NCI-H187 (cell line): ENCODE data around the gene NCKAP5.

Experiments used
- DNase-seq, 2 experiments: peaks; one replicate each; lab custom pipeline; 2025; lab: John Stamatoyannopoulos, UW

Gene NCKAP5

DNA sequence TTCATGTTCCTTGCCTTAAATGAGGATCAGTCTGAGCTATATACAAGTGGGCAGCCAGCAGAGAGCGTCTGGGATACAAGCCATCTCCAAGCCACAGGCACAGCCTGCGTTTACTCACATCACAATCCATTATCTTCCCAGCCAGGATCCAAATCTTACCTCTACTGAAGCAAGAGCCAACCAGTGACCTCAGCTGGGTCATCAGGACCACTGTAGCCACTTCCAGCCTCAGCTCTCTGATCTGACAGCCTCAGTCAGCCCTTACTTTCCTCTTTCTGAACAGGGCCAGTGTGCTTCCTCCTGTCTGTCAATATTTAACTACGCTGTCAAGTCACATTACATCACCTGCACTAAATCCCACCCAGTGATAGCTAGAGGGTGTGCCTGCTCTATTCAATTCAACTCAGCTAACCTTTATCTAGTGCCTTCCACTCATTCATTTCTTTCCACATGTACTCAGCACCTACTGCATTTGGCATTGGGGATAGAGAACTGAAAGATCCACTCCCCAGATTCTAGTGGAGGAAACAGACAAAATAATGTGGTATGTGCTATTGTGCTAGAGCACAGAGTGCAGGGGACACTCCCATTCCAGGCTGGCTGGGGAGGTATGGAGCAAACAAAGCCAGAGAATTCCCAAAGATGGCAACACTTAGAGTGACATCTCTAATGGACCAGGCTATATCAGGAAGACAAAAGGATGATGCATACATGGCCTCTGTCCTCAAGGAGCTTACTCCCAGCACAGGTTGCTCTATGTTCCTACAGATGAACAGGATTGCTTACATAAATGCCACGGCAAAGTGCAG, 146.5 kb downstream of the NCKAP5 start:
- no peak for DNase-seq

- DNase-seq, result no peak
These were observed 147.5 kb downstream of the NCKAP5 start for GRCh38 chr2:133420788-133421187.

GRCh38 chr2:133418671-133419070, 149.6 kb downstream of the NCKAP5 start:
- no peak for DNase-seq

DNA sequence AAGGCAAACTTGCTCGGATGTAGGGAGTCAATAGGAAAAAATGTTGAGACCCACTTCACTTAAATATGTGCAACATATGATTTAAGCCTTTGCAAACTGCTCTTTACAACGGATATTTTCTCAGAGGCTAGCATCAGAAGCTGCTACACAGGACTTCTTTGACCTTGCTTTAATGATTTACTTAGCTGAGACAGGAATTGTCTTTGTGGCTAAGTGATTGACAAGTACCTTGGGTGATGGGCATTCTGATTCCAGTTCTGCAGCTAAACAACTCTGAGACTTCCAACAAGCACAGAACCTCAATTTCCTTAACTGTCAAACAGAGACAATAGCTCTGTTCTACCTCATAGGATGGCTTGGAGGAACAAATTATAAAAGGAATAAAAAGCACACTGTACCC, 150.2 kb downstream of the NCKAP5 start:
- DNase-seq, result no peak

DNA sequence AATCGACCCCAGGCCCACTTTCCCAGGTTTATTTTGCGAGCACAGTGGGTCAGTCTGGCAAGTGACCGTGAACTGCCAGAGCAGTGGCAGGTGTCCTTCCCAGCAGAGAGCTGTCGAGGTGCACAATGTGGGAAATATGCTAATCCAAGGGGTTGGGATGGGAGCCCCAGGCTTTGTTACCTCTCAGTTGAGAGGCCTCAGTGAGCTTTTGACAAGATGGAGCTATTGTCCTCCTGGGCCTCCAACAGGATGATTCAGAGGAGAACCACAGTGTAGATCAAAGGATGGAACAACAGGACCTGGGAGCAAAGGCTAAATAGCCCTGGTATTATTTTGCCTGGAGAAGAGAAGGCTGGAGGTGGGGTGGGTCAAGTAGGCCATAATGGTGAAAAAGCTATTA, 150.8 kb downstream of the NCKAP5 start:
- DNase-seq, result no peak

DNA sequence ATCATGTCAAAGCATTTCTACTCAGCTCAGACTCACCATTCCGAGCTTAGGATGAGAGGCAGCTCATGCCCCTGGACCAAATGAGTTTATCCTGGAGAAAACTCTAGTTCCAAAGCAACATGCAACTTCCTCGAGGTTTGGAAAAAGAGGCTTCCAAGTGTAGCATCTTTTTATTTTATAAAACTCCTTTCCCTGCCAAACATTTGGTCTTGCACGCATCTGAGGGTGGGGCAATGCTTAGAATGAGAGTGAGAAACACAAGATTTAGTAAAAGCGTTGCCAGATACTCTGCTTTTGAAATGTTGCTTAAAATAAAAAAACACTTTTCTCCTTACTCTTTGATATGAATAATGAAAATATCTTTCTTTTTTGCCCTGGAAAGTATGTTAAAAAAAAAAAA, 151.5 kb downstream of the NCKAP5 start:
- DNase-seq, result no peak

DNA sequence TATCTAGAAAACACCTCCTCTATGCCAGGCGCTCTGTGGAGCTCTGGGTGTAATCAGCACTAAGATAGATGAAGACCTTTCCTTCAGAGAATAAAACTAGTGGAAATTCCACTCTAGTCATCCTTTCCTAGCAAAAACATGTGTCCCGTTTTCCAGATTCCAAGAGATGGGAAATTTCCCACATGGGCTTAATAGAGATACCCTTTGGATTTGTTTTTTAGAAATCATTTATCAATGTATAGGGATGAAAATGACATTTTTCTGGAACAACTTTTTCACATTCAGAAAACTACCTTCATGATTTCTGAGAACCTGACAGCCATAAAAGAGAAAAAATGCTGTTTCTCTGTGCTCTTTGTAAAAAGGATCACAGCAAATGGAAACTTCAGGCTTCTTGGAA, 152.1 kb downstream of the NCKAP5 start:
- DNase-seq, result no peak

GRCh38 chr2:133415210-133415876, 152.9 kb downstream of the NCKAP5 start:
- DNase-seq, result no peak

DNA sequence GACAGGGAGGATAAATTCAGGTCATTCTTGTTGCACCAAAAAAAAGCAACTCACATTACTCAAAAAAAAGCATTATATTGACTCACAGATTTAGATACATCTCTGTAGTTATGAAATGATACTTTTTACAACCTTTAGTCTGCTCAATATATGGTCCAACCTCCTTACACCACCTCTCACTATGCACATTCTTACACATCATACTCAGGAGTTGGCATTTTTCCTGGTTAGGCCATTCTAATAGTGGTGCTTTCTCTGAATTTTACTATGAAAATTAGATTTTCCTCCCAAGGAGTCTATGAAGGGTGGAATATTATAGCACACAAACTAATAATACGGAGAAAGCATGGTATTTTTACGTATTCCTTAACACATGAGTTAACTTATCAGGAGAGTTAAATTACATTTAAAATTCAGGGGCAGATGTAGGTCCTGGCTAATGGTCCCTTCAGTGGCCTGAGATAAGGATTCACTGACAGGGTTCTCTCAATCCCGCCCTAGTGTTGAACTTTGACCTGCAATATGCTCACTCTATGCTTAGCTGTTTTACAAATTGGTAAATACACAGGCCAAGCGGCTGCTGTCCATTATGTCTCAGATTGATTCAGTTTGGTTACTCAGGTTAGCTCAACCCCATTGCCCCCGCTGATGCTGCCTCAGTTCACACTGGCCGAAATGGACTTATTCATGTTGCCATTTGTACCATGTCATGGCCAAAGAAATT, 153.6 kb downstream of the NCKAP5 start:
- no peak for DNase-seq

DNA sequence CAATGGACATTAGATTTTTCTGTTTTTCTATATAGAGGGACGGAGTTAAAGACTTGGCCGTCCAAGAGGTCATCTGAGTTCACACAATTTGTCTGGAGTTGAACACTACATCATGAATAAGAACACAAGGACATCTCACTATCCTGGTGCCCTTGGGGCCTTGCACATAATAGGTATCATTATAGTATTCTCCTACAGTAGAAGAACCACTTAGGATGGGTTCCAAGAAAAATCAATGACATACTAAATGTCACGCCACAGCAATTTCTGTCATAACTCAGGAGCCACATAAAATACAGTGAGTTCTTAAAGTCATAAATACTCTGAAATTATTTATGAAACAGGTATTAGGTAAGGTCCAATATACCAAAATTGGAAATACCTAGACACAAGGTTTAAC, 154.4 kb downstream of the NCKAP5 start:
- no peak for DNase-seq

- no peak for DNase-seq
These were observed 155.6 kb downstream of the NCKAP5 start for GRCh38 chr2:133412694-133413093.

DNA sequence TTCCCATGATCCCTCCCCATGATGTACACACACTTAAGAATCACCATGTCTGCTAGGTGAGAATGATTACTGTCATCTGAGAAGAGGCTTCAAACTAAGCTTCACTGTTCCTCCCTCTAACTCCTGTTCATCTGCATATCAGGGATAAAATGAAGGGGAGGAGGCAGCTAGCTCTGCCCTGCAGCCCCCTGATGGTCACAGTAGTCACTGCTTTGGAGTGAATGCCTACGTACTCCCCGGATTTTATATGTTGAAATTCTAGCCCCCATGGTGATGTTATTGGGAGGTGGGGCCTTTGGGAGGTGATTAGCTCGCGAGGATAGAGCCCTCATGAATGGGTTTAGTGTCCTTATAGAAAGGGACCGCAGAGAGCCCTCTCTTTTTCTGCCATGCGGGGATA, 156.4 kb downstream of the NCKAP5 start:
- DNase-seq, result no peak

GRCh38 chr2:133411101-133411500, 157.2 kb downstream of the NCKAP5 start:
- DNase-seq, result no peak

DNA sequence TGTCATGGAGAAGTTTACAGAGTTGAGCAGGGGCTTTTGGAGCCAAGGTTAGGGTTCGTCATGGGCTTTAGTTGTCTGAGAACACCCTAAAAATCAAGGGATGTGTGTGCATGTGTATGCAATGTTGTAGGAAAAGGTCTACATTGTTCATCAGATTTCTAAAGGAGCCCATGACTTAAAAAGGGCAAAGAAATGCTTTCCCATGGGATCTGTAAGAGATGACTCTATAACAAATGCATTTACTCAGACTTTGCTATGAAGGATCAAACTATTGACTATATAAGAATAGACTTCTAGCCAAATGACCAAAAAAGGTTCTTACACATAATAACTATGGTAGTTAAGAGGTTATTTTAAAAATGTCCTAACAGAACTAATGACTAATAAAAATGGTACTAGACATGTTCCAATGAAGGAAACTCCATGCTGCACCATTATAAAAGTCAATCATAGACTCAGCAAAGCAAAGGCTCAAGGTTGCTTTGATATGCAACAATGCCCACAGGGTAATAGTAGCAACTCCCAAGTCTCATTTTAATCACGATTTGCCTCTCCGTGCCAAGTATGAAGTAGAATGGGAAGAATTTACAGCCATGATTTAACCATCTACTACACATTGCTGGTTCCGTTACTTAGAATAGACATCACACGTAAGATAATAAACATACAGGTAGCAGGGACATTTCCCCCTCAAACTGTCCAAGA, 158.5 kb downstream of the NCKAP5 start:
- DNase-seq, result no peak

GRCh38 chr2:133408671-133409070, 159.6 kb downstream of the NCKAP5 start:
- DNase-seq, result no peak

DNA sequence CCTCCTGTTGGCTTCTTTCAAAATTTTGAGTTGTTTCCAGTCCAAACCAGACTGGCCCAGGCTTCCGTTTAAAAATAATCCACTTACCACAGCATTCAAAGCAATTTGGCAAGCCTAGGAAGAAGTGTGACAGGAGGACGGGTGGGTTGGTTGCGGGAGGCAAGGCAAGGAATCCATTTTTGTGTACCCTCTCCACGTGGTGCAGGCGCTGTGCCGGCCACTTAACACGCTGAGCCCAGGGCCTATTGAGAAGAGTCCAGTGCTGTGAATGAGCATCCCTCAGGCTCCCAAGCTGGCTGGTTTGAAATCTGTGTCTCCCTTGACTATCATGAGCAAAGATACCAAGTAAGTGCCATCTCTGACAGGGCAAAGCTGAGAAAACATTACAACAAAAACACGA, 160.9 kb downstream of the NCKAP5 start:
- DNase-seq, result no peak

DNA sequence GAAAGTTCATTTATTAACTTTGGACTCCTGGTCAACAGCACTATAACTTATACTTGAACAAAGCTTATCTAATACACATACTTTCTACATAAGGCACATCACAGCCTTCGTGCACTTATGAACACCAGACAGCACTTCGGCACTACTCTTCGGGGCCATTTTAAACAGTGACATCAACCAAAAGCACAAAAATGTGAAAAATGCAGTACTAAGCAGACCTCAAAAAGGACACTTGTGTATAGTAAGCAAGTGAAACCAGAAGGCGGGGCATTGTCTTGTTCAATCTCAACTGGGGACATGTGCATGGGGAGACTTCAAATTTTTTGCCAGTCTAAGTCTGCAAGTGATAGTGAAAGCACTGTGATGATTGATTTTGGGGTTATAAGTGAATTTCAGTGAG, 163.0 kb downstream of the NCKAP5 start:
- no peak for DNase-seq

DNA sequence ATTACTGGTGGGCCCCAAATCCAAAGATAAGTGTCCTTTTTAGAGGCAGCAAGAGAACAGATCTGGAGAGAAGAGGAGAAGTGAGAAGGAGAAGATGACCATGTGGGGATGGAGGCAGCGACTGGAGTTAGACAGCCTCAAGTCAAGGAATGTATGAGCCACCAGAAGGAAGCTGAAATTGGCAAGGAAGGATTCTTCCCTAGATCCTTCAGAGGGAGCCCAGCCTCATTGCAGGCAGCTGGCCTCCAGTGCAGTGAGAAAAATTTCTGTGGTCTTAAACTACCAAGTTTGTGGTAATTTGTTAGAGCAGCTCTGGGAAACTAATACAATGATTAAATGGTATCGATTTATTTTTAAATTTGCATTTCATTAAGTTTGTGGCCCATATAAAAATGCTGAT, 167.9 kb downstream of the NCKAP5 start:
- no peak for DNase-seq

- DNase-seq, result no peak
These were observed 174.4 kb downstream of the NCKAP5 start for GRCh38 chr2:133393895-133394294.

DNA sequence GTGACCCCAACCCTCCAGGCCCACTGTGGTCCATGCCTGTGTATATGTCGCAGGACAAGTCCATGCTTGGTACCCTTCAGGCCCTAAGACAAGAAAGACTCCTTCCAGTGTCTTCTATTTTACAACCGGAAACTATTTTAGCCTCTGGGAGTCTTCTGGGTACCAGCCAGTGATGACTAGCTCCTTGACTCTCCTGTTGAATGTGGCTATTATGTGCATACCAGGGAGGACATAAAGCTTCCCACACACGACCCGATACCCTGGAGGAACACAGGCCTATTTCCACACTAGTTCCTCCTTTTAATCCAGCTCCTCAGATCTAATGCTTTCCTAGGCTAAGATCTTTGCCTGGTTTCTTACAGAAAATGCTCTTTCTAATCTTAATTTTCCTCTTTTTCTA, 178.1 kb downstream of the NCKAP5 start:
- no peak for DNase-seq

- no peak for DNase-seq
These were observed 178.7 kb downstream of the NCKAP5 start for GRCh38 chr2:133389569-133389968.

DNA sequence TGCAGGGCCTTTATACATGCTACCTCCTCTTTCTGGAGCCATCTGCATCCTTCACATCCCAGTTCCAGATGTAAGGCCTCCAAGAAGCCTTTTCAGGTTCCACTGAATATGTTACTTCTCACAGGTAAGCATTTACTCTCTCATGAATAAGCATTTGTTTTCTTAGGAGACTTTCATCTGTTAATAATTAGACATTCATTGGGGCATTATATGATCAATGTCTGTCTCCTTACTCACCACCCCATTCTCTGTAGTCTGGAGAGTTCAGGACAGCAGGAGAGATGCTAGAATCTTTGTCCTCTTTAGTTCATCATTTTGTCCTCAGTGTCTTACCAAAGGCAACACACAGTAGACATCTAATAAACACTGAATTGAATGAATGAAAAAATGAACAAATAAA, 185.7 kb downstream of the NCKAP5 start:
- DNase-seq, result no peak
